ENCODE data around the gene SSTR3.
"Not testable (repeated sequence)": the region's sequence is repeated elsewhere in the genome, so short reads cannot be mapped to it uniquely, and the experiment has no call there.

SSTR3 gene

DNA sequence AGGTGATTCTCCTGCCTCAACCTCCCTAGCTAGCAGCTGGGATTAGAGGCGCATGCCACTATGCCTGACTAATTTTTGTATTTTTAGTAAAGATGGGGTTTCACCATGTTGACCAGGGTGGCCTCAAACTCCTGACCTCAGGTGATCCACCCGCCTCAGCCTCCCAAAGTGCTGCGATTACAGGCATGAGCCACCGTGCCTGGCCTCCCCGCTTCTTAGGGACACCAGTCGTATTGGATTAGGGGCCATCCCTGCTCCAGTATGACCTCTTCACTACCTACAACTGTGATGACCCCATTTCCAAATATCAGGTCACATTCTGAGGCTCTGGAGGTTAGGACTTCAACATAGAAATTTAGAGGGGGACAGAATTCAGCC lies 10.8 kb downstream of the SSTR3 start:
- H3K4me3 ChIP-seq, H3K27ac ChIP-seq: not testable (repeated sequence)

DNA sequence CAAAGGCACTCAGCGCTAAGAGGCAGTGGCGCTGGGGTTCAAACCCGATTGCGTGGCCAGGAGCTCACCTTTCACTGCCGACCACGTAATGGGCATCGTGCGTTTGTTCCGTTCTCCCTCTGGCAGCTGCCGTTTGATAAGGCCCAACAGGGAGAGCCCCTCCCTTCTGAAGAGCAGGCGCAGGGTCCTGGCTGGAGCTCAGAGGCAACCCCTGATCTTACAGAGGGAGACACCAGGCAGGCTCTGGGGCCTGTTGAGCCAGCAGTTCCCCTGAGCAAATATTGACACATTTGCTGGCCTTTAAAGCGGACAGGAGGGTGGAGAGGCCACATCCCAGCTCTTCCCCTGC lies 12.5 kb downstream of the SSTR3 start:
- Histone ChIP-seq H3K4me3 (peak overlapping the region in 5 of 7 experiments; percentile 48 to 72 (median 62)), H3K27ac (peak overlapping the region in 20 of 21 experiments; percentile 17 to 98 (median 95))

- Histone ChIP-seq H3K27ac (peak overlapping the region; percentile 83 to 98 (median 95)), H3K4me3 (peak overlapping the region; percentile 48 to 72 (median 62))
Observed at GRCh38 chr22:37199103-37199759, 13.0 kb downstream of the SSTR3 start.

DNA sequence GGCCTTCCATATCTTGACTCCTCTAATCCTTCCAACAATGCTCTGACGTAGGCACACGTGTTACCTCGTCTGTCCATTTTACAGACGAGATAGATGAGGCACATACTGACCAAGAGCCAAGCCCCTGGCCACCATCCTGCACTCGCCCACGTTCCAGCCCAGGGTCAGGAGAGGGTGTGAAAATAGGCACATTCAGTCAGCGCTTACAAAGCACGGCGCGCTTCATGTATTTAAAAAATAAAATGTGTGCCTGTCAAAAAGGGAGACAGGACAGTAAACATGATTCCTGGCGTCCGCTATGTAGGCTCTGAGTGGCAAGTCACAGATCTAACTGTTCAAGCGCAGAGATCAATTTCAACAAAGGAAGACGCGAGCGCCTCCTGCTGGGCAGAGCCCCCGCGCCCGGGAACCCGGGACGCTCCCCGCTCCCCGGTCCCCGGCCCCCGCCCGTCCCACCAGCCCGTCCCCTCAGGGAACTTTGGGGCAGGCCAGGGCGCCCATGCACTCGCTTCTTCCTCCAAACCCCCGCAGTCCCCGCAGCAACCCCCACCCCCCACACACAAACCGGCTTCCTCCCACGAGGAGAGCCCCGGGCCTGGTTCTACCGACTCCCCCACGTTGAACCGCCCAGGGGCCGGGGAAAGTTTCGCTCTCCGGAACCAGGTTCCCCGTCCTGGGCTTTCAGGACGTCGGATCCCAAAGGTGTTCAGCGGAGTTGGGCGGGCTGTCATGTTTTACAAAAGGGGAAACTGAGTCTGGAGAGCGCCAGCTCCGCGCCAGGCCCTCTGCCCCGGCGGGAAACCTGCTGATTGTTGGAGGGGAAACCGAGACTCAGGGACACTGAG lies 13.8 kb downstream of the SSTR3 start:
- Histone ChIP-seq H3K27ac (peak overlapping the region; percentile 83 to 98 (median 95)), H3K4me3 (peak overlapping the region; percentile 48 to 72 (median 62))

GRCh38 chr22:37197451-37198257 lies 14.6 kb downstream of the SSTR3 start:
- H3K4me3 ChIP-seq = peak overlapping the region in 3 of 7 experiments; percentile 51 to 72 (median 71)
- H3K27ac ChIP-seq = peak overlapping the region in 20 of 21 experiments; percentile 83 to 98 (median 95)

- no peak overlapping the region for H3K4me3 ChIP-seq
- peak overlapping the region in 18 of 21 experiments; percentile 2 to 98 (median 94) for H3K27ac ChIP-seq
Observed at GRCh38 chr22:37196539-37197450, 15.5 kb downstream of the SSTR3 start.

DNA sequence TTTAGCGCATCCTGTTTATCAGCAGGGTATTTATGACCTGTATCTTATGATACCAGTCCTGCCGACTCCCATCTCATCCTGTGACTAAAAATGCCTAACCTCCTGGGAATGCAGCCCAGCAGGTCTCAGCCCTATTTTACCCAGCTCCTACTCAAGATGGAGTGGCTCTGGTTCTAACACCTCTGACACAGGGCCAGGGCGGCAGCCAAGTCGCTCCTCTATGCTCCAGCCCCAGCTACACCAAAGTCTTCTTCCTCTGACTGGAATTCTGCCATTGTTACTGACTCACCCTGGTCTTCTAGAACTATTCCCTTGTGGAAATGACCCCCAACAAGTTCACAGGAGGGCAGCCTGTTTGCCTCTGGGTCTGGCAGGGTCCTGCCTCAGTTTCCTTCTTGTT lies 16.4 kb downstream of the SSTR3 start:
- H3K27ac ChIP-seq = peak overlapping the region in 11 of 21 experiments; percentile 64 to 98 (median 95)
- H3K4me3 ChIP-seq = no peak overlapping the region

DNA sequence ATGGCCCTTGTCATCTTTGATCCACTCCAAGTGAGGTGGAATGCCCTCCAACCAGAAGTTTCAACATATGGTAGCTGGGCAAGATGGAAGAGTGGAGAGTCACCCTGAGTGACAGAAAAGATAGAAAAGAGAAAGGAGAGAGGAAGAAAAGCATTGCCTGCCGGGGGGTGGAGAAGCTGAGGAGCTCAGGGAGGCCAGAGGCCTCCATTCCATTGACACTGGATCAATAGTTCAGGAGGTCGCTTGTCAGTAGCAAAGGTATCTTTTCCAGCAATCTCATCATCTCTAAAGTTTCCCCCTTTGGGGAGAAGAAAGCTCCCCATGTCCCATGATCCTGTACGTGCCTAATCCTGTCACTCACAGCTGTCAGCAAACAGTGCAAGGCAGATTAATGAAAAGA lies 17.5 kb downstream of the SSTR3 start:
- Histone ChIP-seq H3K27ac (peak overlapping the region in 9 of 21 experiments; percentile 1 to 77 (median 37)), H3K4me3 (no peak overlapping the region)

DNA sequence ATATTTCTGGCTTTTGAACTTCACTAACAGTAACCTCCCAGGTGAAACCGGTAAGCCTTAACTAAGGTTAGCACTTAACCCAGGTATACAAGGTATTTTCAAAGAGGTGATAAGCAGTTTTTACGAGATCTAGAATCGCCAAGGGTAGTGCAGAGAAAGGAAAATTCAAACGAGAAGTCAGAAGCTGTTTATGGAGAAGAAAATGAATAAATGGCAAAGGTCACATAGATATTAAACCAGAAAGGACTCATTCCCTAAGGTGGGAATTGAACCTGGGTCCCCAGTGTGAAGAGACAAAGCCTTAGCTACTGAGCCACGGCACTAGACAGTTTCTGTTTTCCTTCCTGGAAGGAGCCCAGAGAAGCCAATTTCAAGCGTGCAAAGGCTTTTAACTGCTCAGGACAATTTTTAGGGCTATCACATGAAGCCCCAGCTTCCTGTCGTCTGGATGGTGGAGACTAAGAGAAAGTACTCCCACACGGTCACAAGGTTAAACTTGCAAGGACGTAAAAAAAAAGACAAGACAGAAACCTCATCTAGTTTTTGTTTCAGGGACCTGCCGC lies 18.6 kb downstream of the SSTR3 start:
- H3K27ac ChIP-seq = peak overlapping the region in 11 of 21 experiments; percentile 13 to 77 (median 51)
- no peak overlapping the region for H3K4me3 ChIP-seq

DNA sequence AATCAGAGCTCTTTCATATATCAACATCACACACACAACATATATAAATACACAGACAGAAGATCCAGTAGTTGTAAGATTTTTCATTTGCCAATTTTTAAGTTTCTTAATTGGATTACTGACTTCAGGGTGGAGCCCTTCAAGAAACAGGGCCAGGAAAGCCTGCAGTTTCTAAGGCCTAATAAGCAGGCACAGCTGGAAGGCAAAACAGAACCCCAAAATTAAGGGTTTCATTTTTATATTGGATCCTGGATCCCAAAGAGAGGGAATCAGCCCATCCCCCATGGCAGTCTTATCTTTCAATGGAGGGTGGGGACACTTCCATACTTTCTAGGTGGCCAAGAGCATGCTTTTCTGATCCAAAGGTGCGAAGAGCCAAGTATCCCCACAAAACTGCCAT lies 19.5 kb downstream of the SSTR3 start:
- Histone ChIP-seq H3K4me3 (no peak overlapping the region), H3K27ac (peak overlapping the region in 8 of 21 experiments; percentile 1 to 77 (median 24))

- H3K27ac ChIP-seq = no peak overlapping the region
- H3K4me3 ChIP-seq = no peak overlapping the region
Observed at GRCh38 chr22:37192204-37192603, 20.1 kb downstream of the SSTR3 start.

DNA sequence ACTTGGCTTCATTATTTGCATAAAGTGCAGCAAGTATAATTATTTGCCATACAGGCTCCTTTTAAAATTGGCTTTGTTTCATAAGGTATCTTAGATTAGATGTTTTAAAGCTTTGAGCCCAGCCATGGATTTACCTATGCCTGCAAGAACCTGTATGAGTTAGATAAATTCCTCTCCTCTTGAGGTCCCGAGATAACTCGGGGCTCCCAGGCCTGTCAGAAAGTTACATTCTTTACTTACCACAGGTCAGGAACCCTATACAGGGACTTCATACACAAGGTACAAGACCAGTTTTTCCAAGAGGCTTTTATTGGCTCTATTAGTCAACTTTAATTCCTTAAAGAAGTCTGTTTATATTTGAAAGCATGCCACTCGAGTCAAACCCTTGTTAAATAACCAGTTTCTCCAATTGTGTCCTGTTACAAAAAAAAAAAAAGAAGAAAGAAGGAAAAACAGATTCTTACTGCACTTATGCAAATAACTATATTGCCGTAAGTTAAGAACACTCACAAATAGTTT lies 22.0 kb downstream of the SSTR3 start:
- Histone ChIP-seq H3K4me3 (no peak overlapping the region), H3K27ac (peak overlapping the region in 1 of 21 experiments; percentile 92)

DNA sequence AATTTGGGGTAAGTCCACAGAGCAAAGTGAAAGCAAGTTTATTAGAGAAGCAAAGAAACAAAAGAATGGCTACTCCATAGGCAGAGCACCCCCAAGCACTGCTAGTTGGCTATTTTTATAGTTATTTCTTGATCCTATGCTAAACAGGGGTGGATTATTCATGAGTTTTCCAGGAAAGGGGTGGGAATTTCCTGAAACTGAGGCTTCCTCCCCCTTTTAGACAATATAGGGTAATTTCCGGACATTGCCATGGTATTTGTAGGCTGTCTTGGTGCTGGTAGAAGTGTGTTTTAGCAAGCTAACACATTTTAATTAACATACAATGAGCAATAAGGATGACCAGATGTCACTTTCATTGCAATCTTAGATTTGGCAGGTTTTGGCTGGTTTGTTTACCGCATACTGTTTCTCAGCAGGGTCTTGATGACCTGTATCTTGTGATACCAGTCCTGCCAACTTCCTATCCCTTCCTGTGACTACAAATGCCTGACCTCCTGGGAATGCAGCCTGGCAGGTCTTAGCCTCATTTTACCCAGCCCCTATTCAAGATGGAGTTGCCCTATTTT lies 23.3 kb downstream of the SSTR3 start:
- Histone ChIP-seq H3K4me3 (no peak overlapping the region), H3K27ac (peak overlapping the region in 20 of 21 experiments; percentile 68 to 93 (median 86))

- Histone ChIP-seq H3K27ac (peak within 1 kb of the TSS; percentile 24 to 93 (median 86)), H3K4me3 (peak within 1 kb of the TSS; percentile 20 to 39 (median 24))
Observed at GRCh38 chr22:37187891-37188761, 24.2 kb downstream of the SSTR3 start, which contains the start of gene C1QTNF6. Gene C1QTNF6, minus strand, starts transcription at chr22:37188247. Its CDS starts 34 bp downstream, at chr22:37188213.

DNA sequence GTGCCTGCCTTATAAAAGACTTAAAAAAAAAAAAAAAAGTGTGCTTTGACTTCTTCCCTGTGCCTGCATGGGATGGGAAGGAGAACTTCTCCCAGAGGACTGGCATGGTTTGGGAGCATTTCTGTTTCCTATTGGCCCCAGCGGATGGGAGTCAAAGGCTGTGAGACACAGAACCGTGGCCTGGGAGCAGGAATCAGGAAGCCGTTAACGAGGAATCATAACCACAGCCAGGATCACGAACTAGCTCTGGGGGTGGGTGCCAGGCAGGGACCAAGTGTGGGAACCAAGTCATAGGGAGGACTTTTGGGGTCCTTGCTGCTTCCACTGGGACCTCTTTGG lies 24.8 kb downstream of the SSTR3 start:
- Histone ChIP-seq H3K4me3 (peak overlapping the region; percentile 20 to 39 (median 24)), H3K27ac (peak overlapping the region in 20 of 21 experiments; percentile 68 to 93 (median 86))

DNA sequence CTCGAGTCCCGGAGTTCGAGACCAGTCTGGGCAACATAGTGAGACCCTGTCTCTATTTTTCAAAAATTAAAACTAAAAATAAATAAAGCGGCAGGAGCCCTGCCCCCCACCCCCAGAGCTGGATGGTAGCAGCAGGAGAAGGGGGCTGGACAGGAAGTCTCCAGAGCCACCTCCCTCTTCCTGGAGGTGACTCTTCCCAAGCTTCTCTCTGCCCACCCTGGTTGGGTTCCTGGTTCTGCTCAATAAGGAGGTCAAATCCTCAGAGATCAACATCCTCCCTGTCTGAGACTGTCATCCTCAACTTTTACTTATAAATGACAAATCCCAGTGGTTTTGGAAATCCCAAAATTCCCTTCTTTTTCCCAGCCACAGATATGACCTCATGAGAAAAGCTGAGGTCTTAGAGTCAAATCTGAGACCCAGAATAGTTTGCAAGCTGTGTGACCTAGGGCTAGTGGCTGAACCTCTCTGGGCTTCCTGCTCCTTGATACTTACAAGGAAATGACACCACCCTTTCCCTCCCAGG lies 25.2 kb downstream of the SSTR3 start:
- Histone ChIP-seq H3K27ac (peak overlapping the region in 20 of 21 experiments; percentile 68 to 93 (median 86)), H3K4me3 (peak overlapping the region; percentile 7 to 39 (median 24))

Measured in skin epidermis (tissue), 12 donors.